Testis (tissue), 2 donors: ENCODE measurements around the gene RTKN.

Experiments used
- POLR2A ChIP-seq: fragments of 450-650 bp; IDR thresholded peaks from one replicate; pipeline ENCODE4 v1.6.1; 2017; ENCODE audit warnings: antibody characterized with exemption, mild to moderate bottlenecking, moderate library complexity
- TF ChIP-seq, protein P1 (sequence below), 3 experiments: fragments of 450-650 bp in 2 of 3; fragments of 200-600 bp in 1 of 3; sonication (generic) in 1 of 3; IDR thresholded peaks; one replicate each; pipeline ENCODE4 v1.5.1; 2016 to 2019; ENCODE audit warnings: antibody characterized with exemption in 3 of 3, mild to moderate bottlenecking in 2 of 3, moderate library complexity in 1 of 3

DNA sequence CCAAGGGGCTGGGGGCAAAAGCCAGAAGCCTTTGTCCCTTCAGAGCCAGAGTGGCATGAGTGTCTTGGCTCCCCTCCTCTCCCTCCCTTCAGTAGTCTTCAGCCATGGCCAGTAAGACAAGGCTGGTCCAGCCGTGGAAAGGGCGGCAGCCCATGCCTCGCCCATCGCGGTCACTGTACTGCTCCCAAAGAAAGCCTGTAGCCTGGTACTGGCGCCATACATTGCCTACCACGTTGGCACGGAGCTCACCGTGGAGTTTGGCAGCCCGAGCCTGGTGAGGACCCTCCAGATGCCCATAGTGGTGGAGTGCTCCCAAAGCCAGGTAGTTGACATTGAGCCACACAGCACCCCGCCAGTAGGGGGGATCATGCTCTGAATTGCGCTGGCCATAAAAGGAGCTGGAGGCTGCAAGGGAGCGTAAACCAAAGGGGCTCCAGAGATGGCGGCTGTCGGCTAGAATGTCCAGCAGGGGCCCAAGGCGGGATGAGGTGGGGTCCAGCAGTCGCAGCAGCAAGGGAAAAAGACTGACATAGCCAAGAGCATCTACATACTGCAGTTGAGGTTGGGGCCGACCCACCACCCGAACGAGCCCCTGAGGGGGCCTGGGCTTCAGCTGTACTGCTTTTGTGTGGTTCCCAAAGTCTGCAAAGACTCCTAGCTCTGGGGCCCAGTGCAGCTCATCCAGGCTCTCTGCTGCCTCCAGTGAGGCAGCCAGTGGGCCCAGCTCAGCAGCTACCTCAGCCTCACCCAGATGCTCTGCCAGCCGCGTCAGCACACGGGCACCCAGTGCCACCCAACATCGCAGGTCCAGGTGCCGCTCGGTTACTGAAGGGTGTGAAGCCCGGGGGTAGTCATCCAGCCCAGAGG, 19.7 kb upstream of the RTKN start:
- no peak for TF ChIP-seq POLR2A
- TF ChIP-seq, protein P1, sequence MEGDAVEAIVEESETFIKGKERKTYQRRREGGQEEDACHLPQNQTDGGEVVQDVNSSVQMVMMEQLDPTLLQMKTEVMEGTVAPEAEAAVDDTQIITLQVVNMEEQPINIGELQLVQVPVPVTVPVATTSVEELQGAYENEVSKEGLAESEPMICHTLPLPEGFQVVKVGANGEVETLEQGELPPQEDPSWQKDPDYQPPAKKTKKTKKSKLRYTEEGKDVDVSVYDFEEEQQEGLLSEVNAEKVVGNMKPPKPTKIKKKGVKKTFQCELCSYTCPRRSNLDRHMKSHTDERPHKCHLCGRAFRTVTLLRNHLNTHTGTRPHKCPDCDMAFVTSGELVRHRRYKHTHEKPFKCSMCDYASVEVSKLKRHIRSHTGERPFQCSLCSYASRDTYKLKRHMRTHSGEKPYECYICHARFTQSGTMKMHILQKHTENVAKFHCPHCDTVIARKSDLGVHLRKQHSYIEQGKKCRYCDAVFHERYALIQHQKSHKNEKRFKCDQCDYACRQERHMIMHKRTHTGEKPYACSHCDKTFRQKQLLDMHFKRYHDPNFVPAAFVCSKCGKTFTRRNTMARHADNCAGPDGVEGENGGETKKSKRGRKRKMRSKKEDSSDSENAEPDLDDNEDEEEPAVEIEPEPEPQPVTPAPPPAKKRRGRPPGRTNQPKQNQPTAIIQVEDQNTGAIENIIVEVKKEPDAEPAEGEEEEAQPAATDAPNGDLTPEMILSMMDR (IDR thresholded peaks at IDR 0.05) = no peak
